Sigmoid colon (tissue), 4 donors: ENCODE data around the gene PDCD1LG2.

Experiments used
- EP300 ChIP-seq, 4 donors: sonication (generic); formaldehyde crosslinking; IDR thresholded peaks; one replicate each; pipeline ENCODE4 v1.6.1; 2017; ENCODE audit warnings: antibody characterized with exemption in 4 of 4
- POLR2A ChIP-seq, 2 donors: fragments of 450-650 bp; IDR thresholded peaks; one replicate each; pipeline ENCODE4 v1.6.1; 2016; ENCODE audit warnings: antibody characterized with exemption in 2 of 2, mild to moderate bottlenecking in 2 of 2, moderate library complexity in 2 of 2
- POLR2AphosphoS5 ChIP-seq, 4 donors: sonication (generic); formaldehyde crosslinking; IDR thresholded peaks; one replicate each; pipeline ENCODE4 v1.6.1; 2017; ENCODE audit warnings: antibody characterized with exemption in 4 of 4
- TF ChIP-seq, protein P1 (sequence below), 4 experiments: fragments of 450-650 bp in 3 of 4; fragments of 200-600 bp in 1 of 4; IDR thresholded peaks; one replicate each; pipeline ENCODE4 v1.5.1; 2016 to 2019; ENCODE audit warnings: antibody characterized with exemption in 4 of 4, mild to moderate bottlenecking in 3 of 4, moderate library complexity in 2 of 4

DNA sequence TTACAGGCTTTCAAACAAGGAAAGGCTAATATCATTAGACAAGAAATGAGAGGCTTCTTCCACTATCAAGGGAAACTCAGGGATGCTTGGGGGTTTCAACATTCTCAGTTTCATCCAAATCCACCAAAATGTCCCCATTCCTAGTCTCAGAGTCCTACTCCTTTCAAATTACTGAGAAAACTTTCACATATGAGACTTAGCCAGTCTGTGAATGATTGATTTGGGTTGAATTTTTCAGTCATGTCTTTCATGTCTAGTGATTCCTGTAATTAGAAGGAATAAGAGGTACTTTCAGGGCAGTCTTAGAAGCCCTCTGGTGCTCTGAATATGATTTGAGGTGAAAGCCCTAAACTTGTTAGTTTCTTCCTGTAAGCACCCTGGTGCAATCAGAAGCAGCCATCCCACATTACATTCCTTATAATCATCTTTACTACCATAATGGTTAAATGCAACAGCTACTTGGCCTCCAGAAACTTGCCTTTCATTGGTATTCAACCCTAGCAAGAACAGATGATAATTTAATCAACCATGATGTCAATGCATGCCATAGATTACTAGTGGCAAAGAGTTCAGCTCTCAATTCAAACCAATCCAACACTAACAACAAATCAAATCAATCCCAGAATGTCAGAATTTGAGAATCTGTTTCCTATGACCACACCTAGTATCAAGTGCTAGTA is 67.8 kb downstream of the PDCD1LG2 start:
- TF ChIP-seq EP300 (IDR thresholded peaks at IDR 0.05) (no peak), POLR2AphosphoS5 (IDR thresholded peaks at IDR 0.05) (no peak), POLR2A (IDR thresholded peaks at IDR 0.05) (no peak)
- TF ChIP-seq, protein P1, sequence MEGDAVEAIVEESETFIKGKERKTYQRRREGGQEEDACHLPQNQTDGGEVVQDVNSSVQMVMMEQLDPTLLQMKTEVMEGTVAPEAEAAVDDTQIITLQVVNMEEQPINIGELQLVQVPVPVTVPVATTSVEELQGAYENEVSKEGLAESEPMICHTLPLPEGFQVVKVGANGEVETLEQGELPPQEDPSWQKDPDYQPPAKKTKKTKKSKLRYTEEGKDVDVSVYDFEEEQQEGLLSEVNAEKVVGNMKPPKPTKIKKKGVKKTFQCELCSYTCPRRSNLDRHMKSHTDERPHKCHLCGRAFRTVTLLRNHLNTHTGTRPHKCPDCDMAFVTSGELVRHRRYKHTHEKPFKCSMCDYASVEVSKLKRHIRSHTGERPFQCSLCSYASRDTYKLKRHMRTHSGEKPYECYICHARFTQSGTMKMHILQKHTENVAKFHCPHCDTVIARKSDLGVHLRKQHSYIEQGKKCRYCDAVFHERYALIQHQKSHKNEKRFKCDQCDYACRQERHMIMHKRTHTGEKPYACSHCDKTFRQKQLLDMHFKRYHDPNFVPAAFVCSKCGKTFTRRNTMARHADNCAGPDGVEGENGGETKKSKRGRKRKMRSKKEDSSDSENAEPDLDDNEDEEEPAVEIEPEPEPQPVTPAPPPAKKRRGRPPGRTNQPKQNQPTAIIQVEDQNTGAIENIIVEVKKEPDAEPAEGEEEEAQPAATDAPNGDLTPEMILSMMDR (IDR thresholded peaks at IDR 0.05): no peak
